GM10248 (cell line): Measurements from ENCODE around the gene FABP7.

Source experiments
- CTCF ChIA-PET: fragments of 300-600 bp; sonication (Branson Sonifier 250); formaldehyde crosslinking; extraction: SDS; loops from one replicate; lab custom pipeline; 2021; ENCODE audit warnings: antibody characterized with exemption; lab: Yijun Ruan, JAX
- POLR2A ChIA-PET: fragments of 350-650 bp; sonication (Branson Sonifier 250); formaldehyde crosslinking; extraction: SDS; loops from one replicate; lab custom pipeline; 2020; ENCODE audit warnings: antibody characterized with exemption; lab: Yijun Ruan, JAX
- DNase-seq: peaks from one replicate; pipeline ENCODE4 v3.0.0; 2012; ENCODE audit errors: extremely low spot score
- TF ChIP-seq, protein P1 (sequence below): IDR thresholded peaks from 2 replicates; pipeline ENCODE4 v1.5.1; 2012; ENCODE audit warnings: mild to moderate bottlenecking, low read depth; ENCODE audit errors: extremely low read depth, missing control alignments, control extremely low read depth

The FABP7 gene

GRCh38 chr6:122799916-122800686 lies 20.6 kb downstream of the FABP7 start:
- ChIA-PET CTCF (interaction anchor here (1.6 to 6.2 kb wide), 2 partner anchors 11 to 39 kb away, joined by 5 to 25 read pairs; partner anchors contain the start of gene SMPDL3A), POLR2A (no interaction called here)
- no peak for DNase-seq
- TF ChIP-seq, protein P1, sequence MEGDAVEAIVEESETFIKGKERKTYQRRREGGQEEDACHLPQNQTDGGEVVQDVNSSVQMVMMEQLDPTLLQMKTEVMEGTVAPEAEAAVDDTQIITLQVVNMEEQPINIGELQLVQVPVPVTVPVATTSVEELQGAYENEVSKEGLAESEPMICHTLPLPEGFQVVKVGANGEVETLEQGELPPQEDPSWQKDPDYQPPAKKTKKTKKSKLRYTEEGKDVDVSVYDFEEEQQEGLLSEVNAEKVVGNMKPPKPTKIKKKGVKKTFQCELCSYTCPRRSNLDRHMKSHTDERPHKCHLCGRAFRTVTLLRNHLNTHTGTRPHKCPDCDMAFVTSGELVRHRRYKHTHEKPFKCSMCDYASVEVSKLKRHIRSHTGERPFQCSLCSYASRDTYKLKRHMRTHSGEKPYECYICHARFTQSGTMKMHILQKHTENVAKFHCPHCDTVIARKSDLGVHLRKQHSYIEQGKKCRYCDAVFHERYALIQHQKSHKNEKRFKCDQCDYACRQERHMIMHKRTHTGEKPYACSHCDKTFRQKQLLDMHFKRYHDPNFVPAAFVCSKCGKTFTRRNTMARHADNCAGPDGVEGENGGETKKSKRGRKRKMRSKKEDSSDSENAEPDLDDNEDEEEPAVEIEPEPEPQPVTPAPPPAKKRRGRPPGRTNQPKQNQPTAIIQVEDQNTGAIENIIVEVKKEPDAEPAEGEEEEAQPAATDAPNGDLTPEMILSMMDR = no peak

DNA sequence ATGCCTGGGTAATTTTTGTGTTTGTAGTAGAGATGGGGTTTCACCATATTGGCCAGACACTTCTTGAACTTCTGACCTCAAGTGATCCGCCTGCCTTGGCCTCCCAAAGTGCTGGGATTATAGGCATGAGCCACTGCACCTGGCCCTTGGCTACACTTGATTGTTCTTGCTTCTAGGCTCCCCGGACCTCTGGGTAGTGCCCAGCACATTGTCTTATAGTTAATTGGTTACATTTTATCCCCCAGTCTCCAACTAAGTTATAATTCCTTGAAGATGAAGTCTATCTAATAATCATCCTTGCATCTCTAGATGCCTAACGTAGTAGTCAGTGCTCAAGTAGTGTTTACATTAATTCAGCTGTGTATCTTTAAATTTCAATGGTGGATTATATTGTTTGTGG lies 21.4 kb downstream of the FABP7 start:
- POLR2A ChIA-PET = no interaction called here
- TF ChIP-seq, protein P1 = no peak
- CTCF ChIA-PET = interaction anchor here (1.1 to 6.2 kb wide), 5 partner anchors 8 to 38 kb away, joined by 3 to 25 read pairs (median 4); partner anchors contain the start of gene SMPDL3A
- no peak for DNase-seq

- POLR2A ChIA-PET = no interaction called here
These were observed 21.9 kb downstream of the FABP7 start for GRCh38 chr6:122801397-122801796.

DNA sequence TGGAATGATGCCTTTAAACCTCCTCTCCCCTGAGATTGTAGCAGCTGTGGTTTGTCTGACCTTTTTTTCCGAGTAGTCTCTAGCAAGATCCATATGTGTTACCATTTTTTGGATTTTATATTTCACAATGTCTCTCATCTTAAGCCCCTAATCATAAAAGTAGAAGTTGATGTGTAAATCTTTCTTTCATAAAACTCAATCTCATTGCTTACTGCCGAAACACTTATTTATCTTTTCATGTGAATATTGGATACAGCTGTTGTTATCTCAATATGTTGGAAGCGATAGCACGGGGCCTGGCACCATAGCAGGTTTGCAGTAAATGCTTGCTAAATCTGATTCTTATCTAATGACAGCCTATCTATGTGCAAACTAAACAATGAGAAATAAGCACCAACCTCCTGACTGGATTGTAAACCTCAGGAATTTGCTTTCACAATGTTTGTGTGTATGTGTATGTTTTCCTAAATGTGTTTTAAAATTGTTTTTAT lies 23.7 kb downstream of the FABP7 start:
- ChIA-PET CTCF (no interaction called here), POLR2A (no interaction called here)
- TF ChIP-seq, protein P1 = no peak
- no peak for DNase-seq

More at GRCh38 chr6:122801397-122801796, 21.9 kb downstream of the FABP7 start:
- no peak for DNase-seq
- CTCF ChIA-PET = interaction anchor here (1.1 to 6.2 kb wide), 5 partner anchors 8 to 38 kb away, joined by 3 to 25 read pairs (median 4); partner anchors contain the start of gene SMPDL3A
- TF ChIP-seq, protein P1 = no peak

- CTCF ChIA-PET = interaction anchor here (0.9 to 1.2 kb wide), 3 partner anchors 8 to 34 kb away, joined by 3 to 5 read pairs (median 4); no protein-coding TSS in a partner anchor
- TF ChIP-seq, protein P1 = no peak
- POLR2A ChIA-PET = no interaction called here
- no peak for DNase-seq
These were observed 25.5 kb downstream of the FABP7 start for GRCh38 chr6:122804962-122805485.

GRCh38 chr6:122806291-122806690 lies 26.8 kb downstream of the FABP7 start:
- DNase-seq = no peak
- TF ChIP-seq, protein P1 = no peak
- ChIA-PET POLR2A (no interaction called here), CTCF (interaction anchor here (1.3 kb wide), 1 partner anchor 63 kb away, joined by 4 read pairs; no protein-coding TSS in a partner anchor)
